IMR-90 (cell line): ENCODE data around the gene NMBR. TPM values are rescaled to one million over a fixed set of nuclear protein-coding genes. Genes with fewer than 3 reads are reported as not detected.

Source experiments
- ATAC-seq: fragments of 200-7000 bp; cut with Tn5 transposase; 2 replicates; pipeline ENCODE4 v1.9.1; 2020; ENCODE audit warnings: low read depth, mild to moderate bottlenecking, moderate library complexity
- BruUV-seq: library from RNA; stranded (reverse); fragments of 400-500 nt; replicated peaks from 2 replicates; lab custom pipeline; 2021; lab: Mats Ljungman, UMichigan
- CTCF ChIA-PET: fragments of 300-600 bp; formaldehyde crosslinking; extraction: SDS; loops from one replicate; lab custom pipeline; 2021; ENCODE audit warnings: antibody characterized with exemption; lab: Yijun Ruan, JAX
- POLR2A ChIA-PET: fragments of 300-600 bp; sonication (Branson Sonifier 250); formaldehyde crosslinking; loops from one replicate; lab custom pipeline; 2022; ENCODE audit warnings: antibody characterized with exemption; ENCODE audit not compliant: unreplicated experiment; lab: Charles Lee
- DNase-seq: peaks from one replicate; pipeline ENCODE4 v3.0.0; 2013
- H2AFZ ChIP-seq: replicated peaks from 2 replicates; pipeline ENCODE3; 2013; ENCODE audit warnings: low read length, mild to moderate bottlenecking; ENCODE audit not compliant: poor library complexity
- H2AK5ac ChIP-seq: 2 replicates; pipeline ENCODE4 v1.6.1; 2013; ENCODE audit warnings: low read depth, low read length, inconsistent platforms
- H2AK9ac ChIP-seq: replicated peaks from 2 replicates; pipeline ENCODE3; 2013; ENCODE audit warnings: mild to moderate bottlenecking, low read depth, low read length, moderate library complexity; ENCODE audit not compliant: poor library complexity
- H2BK120ac ChIP-seq: 2 replicates; pipeline ENCODE4 v1.6.1; 2013; ENCODE audit warnings: low read depth, low read length, inconsistent platforms
- H2BK15ac ChIP-seq: 3 replicates; pipeline ENCODE4 v1.6.1; 2013; ENCODE audit warnings: low read depth, low read length, inconsistent platforms
- H2BK20ac ChIP-seq: 2 replicates; pipeline ENCODE4 v1.6.1; 2013; ENCODE audit warnings: low read depth, mild to moderate bottlenecking, inconsistent platforms, low read length, moderate library complexity
- H2BK5ac ChIP-seq: 2 replicates; pipeline ENCODE4 v1.6.1; 2013; ENCODE audit warnings: mild to moderate bottlenecking, low read depth, low read length, inconsistent platforms; ENCODE audit not compliant: poor library complexity, severe bottlenecking
- H3K14ac ChIP-seq: replicated peaks from 2 replicates; pipeline ENCODE4 v1.6.1; 2013; ENCODE audit warnings: low read depth, low read length, inconsistent platforms
- H3K18ac ChIP-seq: 2 replicates; pipeline ENCODE4 v1.6.1; 2013; ENCODE audit warnings: low read depth, low read length, control low read depth
- H3K23ac ChIP-seq: 2 replicates; pipeline ENCODE4 v1.6.1; 2013; ENCODE audit warnings: low read depth, low read length, inconsistent platforms
- H3K27ac ChIP-seq: 2 replicates; pipeline ENCODE4 v1.5.1; 2013; ENCODE audit warnings: mild to moderate bottlenecking, control low read depth, low read length; ENCODE audit not compliant: insufficient read depth
- H3K27me3 ChIP-seq: 2 replicates; pipeline ENCODE4 v1.6.1; 2013; ENCODE audit warnings: low read length; ENCODE audit not compliant: control insufficient read depth, insufficient read depth
- H3K36me3 ChIP-seq: 2 replicates; pipeline ENCODE4 v1.6.1; 2013; ENCODE audit warnings: low read length, mixed read lengths; ENCODE audit not compliant: control insufficient read depth, insufficient read depth
- H3K4ac ChIP-seq: 2 replicates; pipeline ENCODE4 v1.6.1; 2013; ENCODE audit warnings: low read depth, low read length, inconsistent platforms
- H3K4me1 ChIP-seq: 2 replicates; pipeline ENCODE4 v1.6.1; 2013; ENCODE audit warnings: low read length, mixed read lengths; ENCODE audit not compliant: control insufficient read depth, insufficient read depth
- H3K4me2 ChIP-seq: 2 replicates; pipeline ENCODE4 v1.6.1; 2013; ENCODE audit warnings: low read depth, mild to moderate bottlenecking, control low read depth, low read length, moderate library complexity
- H3K4me3 ChIP-seq: 2 replicates; pipeline ENCODE4 v1.5.1; 2013; ENCODE audit warnings: low read depth, mild to moderate bottlenecking, control low read depth, low read length, moderate library complexity; ENCODE audit not compliant: insufficient read depth
- H3K56ac ChIP-seq: 2 replicates; pipeline ENCODE4 v1.6.1; 2013; ENCODE audit warnings: low read length, inconsistent platforms; ENCODE audit not compliant: insufficient read depth; ENCODE audit errors: extremely low read depth
- H3K79me1 ChIP-seq, 2 experiments: 2 replicates each; pipeline ENCODE4 v1.6.1; 2013; ENCODE audit warnings: low read length in 2 of 2, inconsistent platforms in 1 of 2, low read depth in 1 of 2
- H3K9ac ChIP-seq: 2 replicates; pipeline ENCODE4 v1.6.1; 2013; ENCODE audit warnings: low read depth, low read length, control low read depth
- H3K9me1 ChIP-seq: 2 replicates; pipeline ENCODE4 v1.6.1; 2013; ENCODE audit warnings: low read length, inconsistent platforms; ENCODE audit not compliant: insufficient read depth
- H3K9me3 ChIP-seq: 2 replicates; pipeline ENCODE4 v1.6.1; 2013; ENCODE audit warnings: low read length; ENCODE audit not compliant: control insufficient read depth, insufficient read depth
- H4K20me1 ChIP-seq: 2 replicates; pipeline ENCODE4 v1.6.1; 2013; ENCODE audit warnings: low read length, inconsistent platforms; ENCODE audit not compliant: insufficient read depth
- H4K5ac ChIP-seq: 2 replicates; pipeline ENCODE4 v1.6.1; 2013; ENCODE audit warnings: mild to moderate bottlenecking, low read depth, low read length, control low read depth
- H4K8ac ChIP-seq, 2 experiments: 2 replicates each; pipeline ENCODE4 v1.6.1; 2013; ENCODE audit warnings: low read depth in 2 of 2, low read length in 2 of 2, control low read depth in 1 of 2, inconsistent platforms in 1 of 2
- H4K91ac ChIP-seq: 2 replicates; pipeline ENCODE4 v1.6.1; 2013; ENCODE audit warnings: low read depth, low read length, inconsistent platforms; ENCODE audit not compliant: insufficient read depth
- BHLHE40 ChIP-seq: fragments of 150-350 bp; IDR thresholded peaks from 2 replicates; pipeline ENCODE4 v1.6.1; 2016; ENCODE audit warnings: mild to moderate bottlenecking, low read depth, low read length
- CEBPB ChIP-seq: IDR thresholded peaks from 2 replicates; pipeline ENCODE4 v1.6.1; 2012; ENCODE audit warnings: low read depth, low read length, improper control_type of control experiment
- CHD1 ChIP-seq: IDR thresholded peaks from 2 replicates; pipeline ENCODE4 v1.6.1; 2012; ENCODE audit warnings: low read depth, low read length, improper control_type of control experiment
- CTCF ChIP-seq: conservative IDR thresholded peaks from 2 replicates; pipeline ENCODE4 v1.5.1; 2012; ENCODE audit warnings: mild to moderate bottlenecking, low read depth, low read length, improper control_type of control experiment
- FOS ChIP-seq: fragments of 150-350 bp; IDR thresholded peaks from 2 replicates; pipeline ENCODE4 v1.6.1; 2016; ENCODE audit warnings: low read depth, low read length
- MAZ ChIP-seq: IDR thresholded peaks from 2 replicates; pipeline ENCODE4 v1.6.1; 2012; ENCODE audit warnings: low read depth, mild to moderate bottlenecking, low read length, improper control_type of control experiment, moderate library complexity, borderline replicate concordance
- MXI1 ChIP-seq: IDR thresholded peaks from 2 replicates; pipeline ENCODE4 v1.6.1; 2012; ENCODE audit warnings: low read depth, mild to moderate bottlenecking, low read length, moderate library complexity, borderline replicate concordance
- NFE2L2 ChIP-seq: fragments of 150-350 bp; IDR thresholded peaks from 2 replicates; pipeline ENCODE4 v1.6.1; 2016; ENCODE audit warnings: low read depth, mild to moderate bottlenecking, low read length
- RCOR1 ChIP-seq: IDR thresholded peaks from 2 replicates; pipeline ENCODE4 v1.6.1; 2012; ENCODE audit warnings: mild to moderate bottlenecking, low read length, improper control_type of control experiment; ENCODE audit not compliant: insufficient replicate concordance
- RFX5 ChIP-seq: IDR thresholded peaks from 2 replicates; pipeline ENCODE4 v1.8.0; 2012; ENCODE audit warnings: low read depth, mild to moderate bottlenecking, low read length, moderate library complexity
- SMC3 ChIP-seq: fragments of 150-350 bp; IDR thresholded peaks from 2 replicates; pipeline ENCODE4 v1.6.1; 2016; ENCODE audit warnings: low read depth, mild to moderate bottlenecking, antibody characterized with exemption, low read length, moderate library complexity
- WGBS, 2 experiments: methylation state at CpG; one replicate each; pipeline versions ENCODE4 v1.1.5 to v1.1.7; 2013; ENCODE audit warnings: missing lambda C conversion rate in 2 of 2; ENCODE audit not compliant: insufficient read length in 1 of 2; ENCODE audit errors: extremely low coverage in 2 of 2; 5-methylcytosine and 5-hydroxymethylcytosine counted together
- dilution Hi-C: fragments of 300-500 bp; cut with HindIII; formaldehyde crosslinking; loops from one replicate; pipeline ENCODE4 v1.14.3; 2018; ENCODE audit warnings: low sequenced_read_pairs; ENCODE audit not compliant: unreplicated experiment
- in situ Hi-C: fragments of 300-500 bp; cut with MboI; formaldehyde crosslinking; loops from 3 replicates; pipeline ENCODE4 v1.14.3; 2019; ENCODE audit warnings: low sequenced_read_pairs, inconsistent platforms, mixed read lengths
- intact Hi-C: fragments of 100-400 bp; cut with micrococcal nuclease; formaldehyde crosslinking; loops from 2 replicates; pipeline ENCODE4 v1.10.0; 2022
- polyA plus RNA-seq, 3 experiments: library from polyadenylated mRNA; depleted of rRNA; stranded (reverse); fragments of >200 nt; gene quantifications; 2 replicates each; pipeline ENCODE4 v1.2.3, GENCODE V29; 2012; ENCODE audit warnings: low replicate concordance in 1 of 3
- total RNA-seq: library from RNA; depleted of rRNA; stranded (reverse); fragments of >200 nt; gene quantifications from 2 replicates; pipeline ENCODE4 v1.2.3, GENCODE V29; 2012
- TF ChIP-seq, protein P1 (sequence below): fragments of 150-350 bp; IDR thresholded peaks from 2 replicates; pipeline ENCODE4 v1.6.1; 2017; ENCODE audit warnings: mild to moderate bottlenecking, antibody characterized with exemption, low read length, low read depth
- TF ChIP-seq, protein P2 (sequence below): fragments of 150-350 bp; IDR thresholded peaks from 2 replicates; pipeline ENCODE4 v1.6.1; 2016; ENCODE audit warnings: low read depth, mild to moderate bottlenecking, low read length, moderate library complexity, borderline replicate concordance

Gene NMBR
- total and polyA plus RNA-seq, 2 of the 4 experiments (the other 2 are of a cell fraction): not detected

- dilution Hi-C loops: no loop called here
Measured at GRCh38 chr6:142167071-142167470, 20.1 kb upstream of the NMBR start.

More at GRCh38 chr6:142167071-142167470, 20.1 kb upstream of the NMBR start:
- H4K20me1 ChIP-seq: peaks cover 18% of the 10 kb centered on the region; the same call in 1 of the 2 replicates
- no peak overlapping the region for H3K14ac ChIP-seq
- in situ Hi-C loops: no loop called here
- ChIA-PET CTCF (interaction anchor here (0.7 kb wide), 1 partner anchor 16 kb away, joined by 3 read pairs; no protein-coding TSS in a partner anchor), POLR2A (interaction anchor here (0.6 kb wide), 1 partner anchor 10 kb away, joined by 3 read pairs; no protein-coding TSS in a partner anchor)
- no peak overlapping the region for H2AK5ac ChIP-seq
- intact Hi-C loops: loop anchor here (5.0 kb wide), 1 partner anchor 35 kb away; no protein-coding TSS in a partner anchor
- no peak overlapping the region for H2BK20ac ChIP-seq
- no peak overlapping the region for H4K5ac ChIP-seq
- H3K4me1 ChIP-seq: no peaks in the 10 kb centered on the region
- no peak overlapping the region for H3K56ac ChIP-seq
- no peak for ATAC-seq
- no peaks in the 10 kb centered on the region for H3K27me3 ChIP-seq
- DNase-seq: no peak
- no peak overlapping the region for H3K18ac ChIP-seq
- peaks cover 13 to 34% of the 10 kb centered on the region in 2 experiments for H3K79me1 ChIP-seq
- H3K4ac ChIP-seq: no peak overlapping the region
- no peak overlapping the region for H2AFZ ChIP-seq
- H3K23ac ChIP-seq: no peak overlapping the region
- no peak overlapping the region for H3K9ac ChIP-seq
- H2BK120ac ChIP-seq: no peak overlapping the region
- no TSS peak for BruUV-seq
- H3K9me3 ChIP-seq: no peaks in the 10 kb centered on the region
- no peak overlapping the region for H2AK9ac ChIP-seq
- H3K27ac ChIP-seq: no peak overlapping the region
- no peak overlapping the region for H2BK15ac ChIP-seq
- no peak overlapping the region for H4K91ac ChIP-seq
- TF ChIP-seq SMC3: no peak
- TF ChIP-seq CEBPB: no peak
- TF ChIP-seq BHLHE40: no peak
- TF ChIP-seq CTCF: no peak
- no peak for TF ChIP-seq RFX5
- no peak for TF ChIP-seq MXI1
- TF ChIP-seq RCOR1: no peak
- TF ChIP-seq CHD1: no peak
- TF ChIP-seq MAZ: no peak
- TF ChIP-seq NFE2L2: no peak
- TF ChIP-seq, protein P1, sequence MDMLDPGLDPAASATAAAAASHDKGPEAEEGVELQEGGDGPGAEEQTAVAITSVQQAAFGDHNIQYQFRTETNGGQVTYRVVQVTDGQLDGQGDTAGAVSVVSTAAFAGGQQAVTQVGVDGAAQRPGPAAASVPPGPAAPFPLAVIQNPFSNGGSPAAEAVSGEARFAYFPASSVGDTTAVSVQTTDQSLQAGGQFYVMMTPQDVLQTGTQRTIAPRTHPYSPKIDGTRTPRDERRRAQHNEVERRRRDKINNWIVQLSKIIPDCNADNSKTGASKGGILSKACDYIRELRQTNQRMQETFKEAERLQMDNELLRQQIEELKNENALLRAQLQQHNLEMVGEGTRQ: no peak
- no peak for TF ChIP-seq FOS
- TF ChIP-seq, protein P2, sequence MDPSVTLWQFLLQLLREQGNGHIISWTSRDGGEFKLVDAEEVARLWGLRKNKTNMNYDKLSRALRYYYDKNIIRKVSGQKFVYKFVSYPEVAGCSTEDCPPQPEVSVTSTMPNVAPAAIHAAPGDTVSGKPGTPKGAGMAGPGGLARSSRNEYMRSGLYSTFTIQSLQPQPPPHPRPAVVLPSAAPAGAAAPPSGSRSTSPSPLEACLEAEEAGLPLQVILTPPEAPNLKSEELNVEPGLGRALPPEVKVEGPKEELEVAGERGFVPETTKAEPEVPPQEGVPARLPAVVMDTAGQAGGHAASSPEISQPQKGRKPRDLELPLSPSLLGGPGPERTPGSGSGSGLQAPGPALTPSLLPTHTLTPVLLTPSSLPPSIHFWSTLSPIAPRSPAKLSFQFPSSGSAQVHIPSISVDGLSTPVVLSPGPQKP: no peak
- H2BK5ac ChIP-seq: no peak overlapping the region
- H3K36me3 ChIP-seq: peaks cover 9% of the 10 kb centered on the region
- no peaks in the 10 kb centered on the region; the same call in 1 of the 2 replicates for H3K9me1 ChIP-seq
- H4K8ac ChIP-seq: no peak overlapping the region
- H3K4me2 ChIP-seq: no peak overlapping the region
- WGBS, 2 experiments: no CpG with 5 or more reads among the region's 3 CpGs
- H3K4me3 ChIP-seq: no peak overlapping the region
